ENCODE results near the gene ABCC6. TPM values are rescaled to one million over a fixed set of nuclear protein-coding genes. Genes with fewer than 3 reads are reported as not detected.

ABCC6 gene
- total and polyA plus RNA-seq, 2 donors (not counting 3 experiments of a cell fraction or from before 2014, with no cell fraction given), result 0.07 to 0.84 TPM

GRCh38 chr16:16145286-16145685 lies 78.0 kb downstream of the ABCC6 start:
- no TSS peak for BruUV-seq (replicated peaks)
- dilution Hi-C loops (cut with MboI; ENCODE audit: extremely low pct_ligation_motif_present, low sequenced_read_pairs), result no loop called here
- Histone ChIP-seq H3K27ac (ENCODE audit: insufficient read depth, low read depth, low read length) (no peak overlapping the region), H3K4me1 (ENCODE audit: control insufficient read depth, extremely low read depth, insufficient read depth, low read length) (no peaks in the 10 kb centered on the region), H3K79me2 (ENCODE audit: control insufficient read depth, insufficient read depth, low read length) (no peaks in the 10 kb centered on the region), H3K27me3 (ENCODE audit: control insufficient read depth in 2 of 2, insufficient read depth in 2 of 2, low read length in 2 of 2) (no peaks in the 10 kb centered on the region), H3K4me2 (ENCODE audit: insufficient read depth, low read length) (no peak overlapping the region), H2AFZ (ENCODE audit: low read depth, low read length) (no peak overlapping the region), H3K9ac (replicated peaks; ENCODE audit: extremely low read depth, insufficient read depth, low read length) (no peak overlapping the region), H3K9me1 (replicated peaks; ENCODE audit: control insufficient read depth, extremely low read depth, insufficient read depth, low read length) (no peaks in the 10 kb centered on the region), H4K20me1 (replicated peaks; ENCODE audit: control insufficient read depth, extremely low read depth, insufficient read depth, low read length) (no peaks in the 10 kb centered on the region), H3K4me3 (replicated peaks in 1 of 3; ENCODE audit: insufficient read depth in 1 of 3, low read depth in 1 of 3, low read length in 3 of 3) (no peak overlapping the region), H3K36me3 (ENCODE audit: control insufficient read depth in 2 of 2, extremely low read depth in 1 of 2, insufficient read depth in 2 of 2, low read length in 2 of 2) (peaks cover 3 to 20% of the 10 kb centered on the region in 2 experiments), H3K9me3 (replicated peaks; ENCODE audit: control insufficient read depth, insufficient read depth, low read length) (no peaks in the 10 kb centered on the region)
- CTCF ChIA-PET, result no interaction called here
- POLR2A ChIA-PET, result no interaction called here
- FAIRE-seq, result no peak
- TF ChIP-seq CTCF (IDR thresholded peaks at IDR 0.05; ENCODE audit: extremely low read depth in 1 of 2, insufficient read depth in 1 of 2, low read depth in 1 of 2, low read length in 2 of 2) (no peak), EZH2 (IDR thresholded peaks at IDR 0.05; ENCODE audit: borderline replicate concordance, low read depth, low read length, severe bottlenecking) (no peak), FOS (IDR thresholded peaks at IDR 0.05; ENCODE audit: borderline replicate concordance, insufficient read depth, low read length) (no peak), MAX (IDR thresholded peaks at IDR 0.05; ENCODE audit: insufficient read depth, insufficient read length) (no peak), MYC (IDR thresholded peaks at IDR 0.05; ENCODE audit: low read depth, low read length) (no peak), POLR2AphosphoS5 (IDR thresholded peaks at IDR 0.05; ENCODE audit: insufficient read depth, low read depth, low read length) (no peak)
- DNase-seq (ENCODE audit: low read depth, low spot score), result no peak
- intact Hi-C loops (cut with micrococcal nuclease), result no loop called here

Data from endothelial cell of umbilical vein (primary cell).